ENCODE data around the gene NRIP2.

Gene NRIP2

DNA sequence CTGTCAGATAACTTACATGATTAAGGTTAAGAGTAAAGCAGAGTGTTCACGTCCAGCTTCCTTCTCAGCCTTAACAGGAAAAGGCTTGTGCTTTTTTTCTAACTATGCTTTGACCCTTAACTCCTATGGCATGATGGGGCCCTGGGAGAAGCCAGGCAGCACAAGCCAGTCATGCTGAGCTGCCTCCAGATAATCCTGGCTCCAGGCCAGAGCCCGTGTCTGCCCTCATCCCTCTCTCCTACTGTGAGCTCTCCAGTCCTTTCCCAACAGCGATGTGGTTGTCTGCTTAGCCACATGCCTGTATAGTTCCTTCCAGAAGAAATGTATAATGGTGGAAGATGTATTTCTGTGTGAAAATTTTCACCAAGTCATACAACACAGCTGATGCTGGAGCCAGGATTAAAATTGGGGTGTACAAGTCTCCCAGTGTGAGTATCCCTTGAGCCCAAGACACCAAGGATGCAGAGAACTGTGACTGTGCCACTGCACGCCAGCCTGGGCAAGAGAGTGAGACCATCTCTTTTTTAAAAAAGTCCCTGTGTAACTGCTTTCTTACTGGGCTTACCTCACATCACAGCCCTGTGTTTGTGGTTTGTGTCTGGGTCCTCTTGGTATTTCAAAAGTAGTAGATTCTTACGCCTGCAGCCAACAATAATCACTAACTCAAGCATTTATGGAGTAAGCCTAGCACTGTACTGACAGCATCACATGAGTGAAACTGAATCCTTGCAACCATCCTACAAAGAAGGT, 30.3 kb downstream of the NRIP2 start:
- DNase-seq = no peak

DNA sequence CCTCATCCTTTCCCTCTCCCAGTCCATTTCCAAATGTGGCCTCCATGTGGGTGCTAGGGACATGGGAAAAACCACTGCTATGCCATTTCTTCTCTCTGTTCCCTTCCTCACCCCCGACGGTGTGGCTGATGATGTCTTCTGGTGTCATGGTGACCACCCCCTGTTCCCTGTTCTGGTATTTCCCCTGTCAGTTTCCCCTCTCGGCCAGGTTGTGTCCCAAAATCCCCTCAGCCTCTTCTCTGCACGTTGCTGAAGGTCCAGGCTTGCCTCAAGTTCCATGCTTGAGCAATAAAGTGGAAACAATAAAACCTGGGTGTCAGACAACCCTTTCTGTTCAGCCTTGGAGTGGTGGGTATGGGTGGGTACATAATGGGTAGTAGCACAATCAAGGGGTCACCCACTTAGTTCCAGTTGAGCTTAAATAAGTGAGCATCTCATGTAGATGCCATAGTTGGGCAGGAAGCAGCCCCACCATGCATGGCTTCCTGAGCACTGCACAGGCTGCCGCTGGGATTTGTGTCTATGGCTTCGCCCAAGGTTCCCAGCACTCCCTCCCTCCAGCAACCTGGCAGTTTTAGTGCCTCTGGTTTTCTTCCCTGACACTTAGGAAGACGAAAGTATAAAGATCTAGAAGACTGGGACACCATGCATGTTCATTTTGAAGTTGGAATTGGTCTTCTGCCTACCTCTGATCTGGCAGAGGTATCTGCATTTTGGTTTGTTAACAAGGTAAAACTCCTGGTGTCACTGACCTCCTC, 31.0 kb downstream of the NRIP2 start:
- no peak for DNase-seq

DNA sequence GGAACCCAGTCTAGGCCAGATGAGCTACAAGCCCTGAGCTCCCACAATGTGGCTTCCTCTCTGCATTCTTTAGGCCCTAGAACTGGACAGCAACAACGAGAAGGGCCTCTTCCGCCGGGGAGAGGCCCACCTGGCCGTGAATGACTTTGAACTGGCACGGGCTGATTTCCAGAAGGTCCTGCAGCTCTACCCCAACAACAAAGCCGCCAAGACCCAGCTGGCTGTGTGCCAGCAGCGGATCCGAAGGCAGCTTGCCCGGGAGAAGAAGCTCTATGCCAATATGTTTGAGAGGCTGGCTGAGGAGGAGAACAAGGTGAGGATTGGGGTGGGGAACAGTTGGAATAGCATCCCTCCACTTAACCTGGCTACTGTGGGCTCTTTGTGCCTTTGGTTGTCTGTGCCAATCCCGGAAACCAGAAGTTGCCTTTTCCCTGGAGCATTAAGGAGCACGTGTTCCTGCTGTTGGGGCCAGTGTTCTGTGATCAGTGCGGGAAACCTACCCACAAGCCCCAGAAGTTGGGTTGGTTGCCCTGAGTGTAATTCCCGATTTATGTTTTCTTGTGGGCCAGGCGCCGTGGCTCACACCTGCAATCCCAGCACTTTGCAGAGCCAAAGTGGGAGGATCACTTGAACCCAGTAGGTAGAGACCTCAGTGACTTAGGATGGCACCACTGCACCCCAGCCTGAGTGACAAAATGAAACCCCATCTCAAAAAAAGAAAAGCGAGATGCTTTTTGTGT, 33.6 kb downstream of the NRIP2 start:
- DNase-seq = no peak

DNA sequence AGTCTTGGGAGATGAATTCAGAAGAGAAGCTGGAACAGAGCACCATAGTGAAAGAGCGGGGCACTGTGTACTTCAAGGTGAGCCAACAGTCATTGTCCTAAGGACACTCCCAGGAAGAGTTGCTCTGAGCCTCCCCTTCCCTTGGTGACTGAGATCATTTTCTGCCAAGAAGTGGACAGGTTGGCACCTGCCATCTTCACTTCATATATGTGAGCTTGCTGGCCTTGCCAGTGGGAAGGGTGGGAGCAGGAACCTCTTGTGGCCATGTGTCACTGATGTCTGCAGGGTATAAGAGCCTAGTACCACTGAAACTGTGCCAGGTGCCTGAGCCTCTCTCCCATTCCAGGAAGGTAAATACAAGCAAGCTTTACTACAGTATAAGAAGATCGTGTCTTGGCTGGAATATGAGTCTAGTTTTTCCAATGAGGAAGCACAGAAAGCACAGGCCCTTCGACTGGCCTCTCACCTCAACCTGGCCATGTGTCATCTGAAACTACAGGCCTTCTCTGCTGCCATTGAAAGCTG, 34.7 kb downstream of the NRIP2 start:
- DNase-seq = no peak

DNA sequence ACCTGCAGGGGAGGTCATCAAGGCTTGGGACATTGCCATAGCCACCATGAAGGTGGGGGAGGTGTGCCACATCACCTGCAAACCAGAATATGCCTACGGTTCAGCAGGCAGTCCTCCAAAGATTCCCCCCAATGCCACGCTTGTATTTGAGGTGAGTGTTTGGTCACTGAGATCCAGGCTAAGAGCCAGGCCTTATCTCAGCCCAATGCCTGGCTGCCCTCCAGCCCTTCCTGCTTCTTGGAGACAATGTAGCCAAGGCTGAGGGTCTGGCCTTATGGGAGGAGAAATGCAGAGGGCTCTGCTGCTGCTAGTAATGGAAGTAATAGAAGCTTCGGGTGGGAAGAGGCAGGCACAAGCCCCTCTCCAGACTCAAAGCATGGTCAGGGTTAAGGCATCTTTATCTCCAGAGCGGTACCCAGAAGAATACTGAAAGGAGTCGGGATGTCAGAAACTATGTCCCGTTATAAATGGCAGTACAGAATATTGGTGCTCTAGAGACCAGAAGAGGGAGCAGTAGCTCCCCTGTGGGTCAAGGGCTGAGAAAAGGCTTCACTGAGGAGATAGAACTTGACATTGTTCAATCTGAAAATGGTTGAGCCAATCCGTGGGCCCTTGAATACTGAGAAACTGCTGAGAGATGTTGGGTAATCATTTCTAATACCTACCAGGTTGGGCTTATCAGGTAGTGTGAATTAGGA, 37.0 kb downstream of the NRIP2 start:
- DNase-seq = no peak

DNA sequence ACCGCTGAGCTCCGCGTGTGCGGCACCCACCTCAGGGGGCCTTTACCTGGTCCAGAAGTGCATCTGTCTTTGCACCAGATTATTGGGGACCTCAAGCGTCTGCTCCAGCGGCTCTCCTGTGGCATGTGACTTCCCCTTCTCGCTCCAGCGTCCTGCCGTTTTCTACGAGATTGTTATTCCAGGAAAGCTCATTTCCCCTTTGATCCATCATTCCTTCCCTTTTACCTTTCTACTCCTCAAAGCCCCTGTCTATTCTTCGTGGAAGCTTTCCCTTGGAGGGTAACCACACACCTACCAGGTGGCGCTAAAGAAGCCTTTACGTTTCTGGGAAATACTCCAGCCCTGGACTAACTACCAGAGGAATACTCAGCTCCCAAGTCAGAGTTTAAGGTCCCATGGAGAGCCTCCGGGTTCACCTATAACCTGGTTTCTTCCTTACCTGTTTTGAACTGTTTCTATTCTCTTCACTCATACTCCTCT, 38.6 kb downstream of the NRIP2 start:
- DNase-seq = no peak

DNA sequence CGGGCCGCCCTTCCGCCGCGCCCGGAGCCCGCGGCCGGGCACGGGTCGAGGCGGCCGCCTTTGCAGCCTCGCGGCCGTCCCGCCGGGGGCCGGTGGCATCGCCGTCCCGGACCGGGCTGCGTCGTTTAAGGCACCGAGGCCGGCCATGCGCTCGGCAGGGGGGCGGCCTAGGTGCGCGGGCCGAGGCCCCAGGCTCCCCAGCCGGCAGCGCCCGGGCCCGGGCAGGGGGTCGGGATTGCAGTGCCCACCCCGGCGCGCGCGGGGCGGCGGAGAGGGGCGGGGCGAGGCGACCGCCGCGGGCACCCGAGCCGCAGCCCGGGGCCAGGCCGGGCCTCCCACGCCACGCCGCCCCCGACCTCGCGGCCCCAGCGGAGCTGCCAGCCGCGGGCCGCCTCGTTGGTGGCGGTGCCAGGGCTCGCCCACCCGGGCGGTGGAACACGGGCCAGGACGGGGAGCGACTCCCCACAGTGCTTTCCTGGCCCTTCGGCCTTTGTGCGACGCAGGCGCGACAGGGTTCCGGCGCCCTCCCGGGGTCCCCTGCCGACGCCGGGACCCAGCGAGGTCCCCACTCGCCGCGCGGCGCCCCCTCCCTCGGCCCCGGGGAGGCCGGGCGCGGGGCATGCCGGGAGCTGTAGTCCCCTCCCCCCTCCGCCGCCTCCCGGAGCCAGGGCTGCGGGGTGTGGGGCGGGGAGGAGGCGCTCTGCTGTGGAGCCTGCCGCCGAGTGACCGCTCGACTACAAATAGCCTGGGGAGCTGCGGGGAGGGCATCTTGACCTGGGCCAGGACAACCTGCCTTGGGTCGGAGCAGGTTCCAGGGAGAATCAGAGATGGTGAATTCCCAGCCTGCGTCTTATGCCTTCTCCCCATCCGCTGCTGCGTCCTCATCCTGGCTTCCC, 39.3 kb downstream of the NRIP2 start:
- peak; percentile 39 for DNase-seq

DNA sequence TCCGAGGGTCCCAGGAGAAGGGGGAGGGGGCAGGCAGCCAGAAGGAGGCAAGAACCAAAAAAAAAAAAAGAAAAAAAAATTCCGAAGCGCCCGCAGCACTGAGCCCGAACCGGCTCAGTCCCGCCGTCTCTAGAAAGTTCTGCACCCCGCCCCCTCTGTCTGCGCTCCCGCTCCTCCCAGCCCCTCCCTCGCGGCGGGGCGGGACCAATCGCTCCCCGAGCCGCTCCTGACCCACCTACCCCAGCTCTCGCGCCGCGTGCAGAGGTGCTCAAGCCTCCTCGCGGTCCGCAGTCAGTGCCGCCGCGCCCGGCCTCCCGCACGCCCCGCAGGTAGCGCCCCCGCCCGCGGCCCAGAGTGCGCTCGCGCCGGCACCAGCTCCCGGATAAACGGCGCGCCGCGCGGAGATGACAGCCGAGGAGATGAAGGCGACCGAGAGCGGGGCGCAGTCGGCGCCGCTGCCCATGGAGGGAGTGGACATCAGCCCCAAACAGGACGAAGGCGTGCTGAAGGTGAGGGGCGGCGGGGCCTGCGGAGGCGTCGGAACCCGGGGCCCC, 40.0 kb downstream of the NRIP2 start, which contains the start of gene FKBP4:
Gene FKBP4 (plus strand): TSS at position 235 of the 554 bp plus-strand sequence. CDS start 170 bp downstream, at position 405.
- peak; percentile 78 for DNase-seq

DNA sequence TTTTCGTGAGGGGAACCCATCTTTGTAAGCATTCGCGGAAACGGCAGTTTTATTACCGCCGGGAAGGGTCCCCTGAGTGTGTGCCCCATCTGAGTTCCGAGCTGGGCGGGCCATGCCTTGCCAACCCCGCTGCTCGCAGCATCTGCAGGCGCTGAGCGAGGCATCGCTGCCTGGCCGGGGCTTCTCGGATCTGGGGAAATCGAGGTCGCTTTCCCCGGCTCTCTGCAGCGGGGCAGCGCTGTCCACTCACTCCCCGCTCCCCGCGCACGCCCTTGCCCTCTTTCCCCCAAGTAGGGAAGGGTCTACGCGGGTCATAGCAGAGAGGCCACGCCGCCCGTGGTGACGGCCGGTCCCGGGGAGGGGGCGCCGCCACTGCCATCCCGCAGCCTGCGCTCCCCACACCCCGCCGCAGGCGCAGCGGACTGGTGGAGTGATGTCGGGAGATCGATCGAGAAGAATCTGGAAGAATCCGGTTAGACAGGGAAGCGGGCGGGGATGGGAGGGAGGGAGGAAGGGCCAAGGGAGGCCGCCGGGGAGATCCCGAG, 40.6 kb downstream of the NRIP2 start:
- DNase-seq = no peak

DNA sequence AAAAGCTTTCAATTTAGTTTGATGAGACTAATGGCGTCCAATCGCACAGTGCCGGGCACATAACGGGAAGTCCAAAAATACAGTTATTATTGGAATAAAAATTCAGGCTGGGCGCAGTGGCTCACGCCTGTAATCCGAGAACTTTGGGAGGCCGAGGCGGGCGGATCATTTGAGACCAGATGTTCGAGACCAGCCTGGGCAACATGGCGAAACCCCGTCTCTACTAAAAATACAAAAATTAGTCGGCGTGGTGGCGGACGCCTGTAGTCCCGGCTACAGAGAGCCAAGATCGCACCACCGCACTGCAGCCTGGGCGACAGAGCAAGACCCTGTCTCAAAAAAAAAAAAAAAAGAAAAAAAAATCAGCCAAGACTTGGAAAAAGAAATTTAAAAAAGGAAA, 41.3 kb downstream of the NRIP2 start:
- DNase-seq = no peak

DNA sequence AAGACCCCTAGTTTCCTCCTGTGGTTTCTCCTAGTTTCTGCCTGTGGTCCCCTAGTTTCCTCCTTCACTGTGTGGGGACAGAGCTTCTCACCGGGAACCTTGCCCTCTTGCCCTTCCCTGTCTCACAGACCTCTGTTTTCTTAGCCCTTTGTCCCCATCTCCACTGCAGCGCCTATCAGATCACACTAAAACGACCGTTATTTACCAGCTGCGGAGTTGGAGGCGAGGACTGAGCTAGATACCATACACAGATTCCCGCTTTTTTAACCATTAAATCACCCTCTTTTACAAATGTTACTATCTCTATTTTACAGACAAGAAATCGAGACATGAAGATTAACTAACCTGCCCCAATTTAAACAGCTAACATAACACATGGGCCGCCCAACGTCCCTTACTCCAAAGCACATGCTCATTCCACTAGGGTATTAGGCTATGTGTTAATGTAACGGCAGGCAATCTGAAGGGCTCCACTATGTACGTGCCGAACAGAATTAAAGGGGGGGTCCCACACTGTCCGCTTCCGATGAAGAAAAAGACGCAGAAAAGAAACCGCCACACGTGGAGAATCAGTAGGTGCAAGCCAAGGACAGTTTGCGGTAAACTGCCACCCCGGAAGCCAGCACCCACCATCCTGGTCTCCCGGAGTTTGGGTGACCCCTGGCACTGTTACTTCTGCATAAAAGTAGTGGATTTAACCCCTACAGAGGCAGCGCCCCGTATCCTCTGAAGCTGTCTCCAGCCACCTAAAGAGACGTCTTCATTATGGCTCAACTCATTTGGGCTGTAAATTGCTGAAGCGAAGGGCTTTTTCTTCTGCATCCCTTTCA, 41.9 kb downstream of the NRIP2 start:
- no peak for DNase-seq

DNA sequence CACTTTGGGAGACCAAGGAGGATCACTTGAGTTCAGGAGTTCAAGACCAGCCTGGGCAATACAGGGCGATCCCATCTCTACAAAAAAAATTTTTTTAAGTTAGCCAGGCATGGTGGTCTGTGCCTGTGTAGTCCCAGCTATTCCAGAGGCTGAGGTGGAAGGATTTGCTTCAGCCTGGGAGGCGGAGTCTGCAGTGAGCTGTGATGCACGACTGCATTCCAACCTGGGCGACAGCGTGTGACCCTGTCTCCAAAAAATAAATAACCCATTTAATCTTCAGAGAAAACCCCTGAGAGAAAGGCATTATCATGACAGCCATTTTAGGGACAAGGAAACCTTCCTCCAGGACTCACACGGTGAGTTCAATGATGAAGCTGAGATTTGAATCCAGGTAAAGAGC, 43.7 kb downstream of the NRIP2 start:
- DNase-seq = no peak

DNA sequence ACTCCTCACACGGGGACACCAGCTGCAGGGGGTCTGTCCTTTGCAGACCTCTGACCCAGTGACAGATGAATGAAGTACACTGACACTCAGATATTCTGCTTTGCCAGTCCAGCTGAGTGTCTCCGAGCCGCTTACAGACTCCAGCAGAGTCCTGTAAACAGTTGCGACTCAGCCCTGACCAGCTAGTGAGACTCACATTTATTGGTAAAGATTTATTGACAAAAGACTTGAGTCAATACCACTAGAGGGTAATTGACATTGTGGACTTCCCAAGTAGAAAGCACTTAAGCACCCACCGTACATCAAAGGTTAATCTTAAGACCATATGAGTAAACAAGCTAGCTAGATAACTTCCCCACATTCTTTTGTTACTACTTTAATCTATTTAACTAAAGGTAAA, 49.8 kb downstream of the NRIP2 start:
- no peak for DNase-seq

DNA sequence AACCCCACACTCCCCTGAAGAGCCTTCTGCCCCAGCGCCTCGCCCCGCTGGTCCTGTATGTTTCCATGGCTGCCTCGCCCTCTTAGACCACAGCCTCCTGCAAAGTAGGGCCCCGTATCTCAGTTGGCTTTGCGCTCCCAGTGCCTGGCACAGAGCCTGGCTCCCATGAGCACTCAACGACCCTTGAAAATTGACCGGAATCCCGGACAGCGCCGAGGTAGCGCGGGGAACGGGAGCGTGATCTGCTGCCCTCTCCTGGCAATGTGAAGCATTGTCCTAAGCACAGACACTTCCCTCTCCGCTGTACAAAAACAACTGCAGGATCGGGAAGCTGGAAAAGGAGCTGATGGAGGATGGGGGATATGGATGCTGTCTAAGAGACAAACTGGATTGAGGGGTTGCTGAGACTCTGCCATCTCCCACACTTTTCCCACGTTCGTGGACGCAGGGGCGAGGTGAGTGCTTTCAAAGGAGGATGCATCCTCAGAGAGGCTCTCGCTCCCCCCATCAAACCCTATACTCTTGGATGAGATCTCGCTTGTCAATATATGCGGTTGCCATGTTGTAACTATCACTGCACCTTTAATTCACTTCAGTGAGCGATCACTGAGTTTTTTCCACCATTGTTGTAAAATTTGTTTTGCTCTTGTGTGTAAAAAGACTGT, 50.8 kb downstream of the NRIP2 start:
- DNase-seq = peak; percentile 57

DNA sequence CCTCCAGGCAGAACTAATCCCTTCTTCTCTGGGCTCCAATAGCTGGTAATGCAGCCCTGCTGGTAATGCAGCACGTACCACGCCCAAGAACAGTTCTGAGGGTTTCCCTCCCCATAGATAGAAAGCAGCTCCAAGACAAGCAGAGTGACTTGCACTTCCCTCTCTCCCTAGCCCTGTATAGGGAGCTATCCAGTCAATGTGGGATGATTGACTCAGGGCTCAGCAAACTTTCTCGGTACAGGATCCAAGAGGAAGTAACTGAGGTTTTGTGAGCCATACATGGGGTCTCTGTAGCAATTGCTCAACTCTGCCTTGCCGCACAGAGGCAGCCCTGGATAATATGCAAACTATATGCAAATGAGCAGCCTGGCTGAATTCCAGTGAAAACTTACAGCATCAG, 55.6 kb downstream of the NRIP2 start:
- DNase-seq = no peak

DNA sequence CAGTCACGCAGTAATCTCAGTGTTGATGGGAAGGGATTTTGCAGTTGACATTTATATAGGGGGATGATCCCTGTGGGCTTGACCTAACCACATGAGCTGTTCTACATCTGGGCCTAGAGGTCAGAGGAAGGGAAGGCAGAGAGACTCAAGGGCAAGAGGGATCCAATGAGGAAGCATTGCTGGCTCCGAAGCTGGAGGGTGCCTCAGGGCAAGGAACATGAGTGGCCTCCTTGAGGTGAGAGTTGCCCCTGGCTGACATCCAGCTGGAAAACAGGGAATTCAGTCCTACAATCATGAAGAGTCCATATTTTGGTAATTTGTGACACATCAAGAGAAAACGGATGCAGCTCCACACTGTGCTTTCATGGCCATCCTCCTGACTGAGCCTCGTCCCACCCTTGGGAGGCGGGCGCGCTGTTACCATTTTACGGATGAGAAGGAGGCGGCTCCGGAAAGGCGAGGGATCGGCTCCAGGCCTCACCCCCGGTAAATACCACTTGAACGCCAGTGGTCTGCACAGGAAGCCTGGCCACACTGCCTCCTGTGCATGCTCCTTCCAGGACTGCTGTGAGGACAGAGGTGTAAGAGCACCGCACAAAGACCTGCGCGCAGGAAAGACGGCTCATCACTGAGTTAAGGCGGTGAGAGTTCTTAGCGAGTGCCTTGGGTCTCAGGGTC, 58.6 kb downstream of the NRIP2 start:
- DNase-seq = no peak

DNA sequence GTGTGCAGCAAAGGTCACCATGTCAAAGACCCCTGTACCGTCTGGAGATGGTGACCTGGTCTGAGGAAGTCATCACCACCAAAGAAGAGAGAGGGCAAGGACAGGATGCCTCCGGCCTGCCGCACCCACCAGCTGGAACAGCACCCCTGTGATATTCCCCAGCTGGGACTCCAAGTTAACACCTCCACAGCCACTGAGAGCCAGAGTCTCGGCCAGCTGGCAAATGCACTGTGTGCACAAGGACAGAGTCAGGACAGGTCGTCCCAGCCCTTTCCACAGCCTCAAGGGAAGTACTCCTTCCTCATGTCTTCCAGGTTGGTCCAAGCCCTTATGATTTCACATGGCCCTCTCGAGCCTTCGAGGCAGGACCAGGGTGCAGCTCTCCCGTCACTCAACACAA, 59.4 kb downstream of the NRIP2 start:
- DNase-seq = no peak

Measured in NCI-H1436 (cell line).